ENCODE measurements around the gene CEBPG. TPM values are rescaled to one million over a fixed set of nuclear protein-coding genes. Genes with fewer than 3 reads are reported as not detected.

CEBPG gene
- total and polyA plus RNA-seq, 9 of the 15 experiments (the other 6 are each of a cell fraction or from before 2014, with no cell fraction given), result 9.5 to 34.9 (median 30.9) TPM

- ChIA-PET POLR2A (interaction anchor here (1.1 kb wide), 1 partner anchor 10 kb away, joined by 3 read pairs; no protein-coding TSS in a partner anchor), CTCF (ENCODE audit: low intra/inter-chr PET ratio) (no interaction called here)
- Histone ChIP-seq H3K79me2 (ENCODE audit: control insufficient read depth, insufficient read depth, low read length) (no peaks in the 10 kb centered on the region), H3K9ac (ENCODE audit: insufficient read depth in 1 of 2, low read depth in 2 of 2, low read length in 2 of 2) (no peak overlapping the region), H3K27me3 (ENCODE audit: control insufficient read depth in 2 of 2, insufficient read depth in 2 of 2, low read length in 2 of 2) (peaks cover 0 to 4% of the 10 kb centered on the region in 2 experiments; a peak in 3 of 5 replicates), H3K4me1 (replicated peaks in 1 of 2; ENCODE audit: control insufficient read depth in 2 of 2, insufficient read depth in 2 of 2, low read length in 2 of 2) (no peaks in the 10 kb centered on the region), H3K36me3 (ENCODE audit: control insufficient read depth, insufficient read depth, low read length) (no peaks in the 10 kb centered on the region), H3K27ac (ENCODE audit: extremely low read depth, low read depth, low read length) (no peak overlapping the region), H4K20me1 (replicated peaks; ENCODE audit: control insufficient read depth, insufficient read depth, low read length) (no peaks in the 10 kb centered on the region), H3K9me3 (replicated peaks; ENCODE audit: control insufficient read depth, insufficient read depth, low read depth, low read length) (no peaks in the 10 kb centered on the region), H3K4me2 (ENCODE audit: insufficient read depth, low read length) (no peak overlapping the region), H3K9me1 (ENCODE audit: control insufficient read depth, insufficient read depth, low read length) (no peaks in the 10 kb centered on the region), H2AFZ (ENCODE audit: low read depth, low read length) (no peak overlapping the region), H3K4me3 (no peak overlapping the region)
- in situ Hi-C loops (cut with MboI) (no loop called here), intact Hi-C loops (cut with micrococcal nuclease) (no loop called here)
- ATAC-seq (no peak), DNase-seq (ENCODE audit: extremely low read depth in 1 of 4, low spot score in 3 of 4) (no peak), FAIRE-seq (no peak)
- no peak for TF ChIP-seq BRCA1 (IDR thresholded peaks at IDR 0.05)
- TF ChIP-seq BRCA1 (CRISPR knock-in tag; IDR thresholded peaks at IDR 0.05), result no peak
- no peak for TF ChIP-seq ZNF398 (CRISPR knock-in tag; IDR thresholded peaks at IDR 0.05)
- TF ChIP-seq MTA1 (IDR thresholded peaks at IDR 0.05; ENCODE audit: borderline replicate concordance), result no peak
- TF ChIP-seq ZNF592 (IDR thresholded peaks at IDR 0.05), result no peak
- TF ChIP-seq FUS (optimal IDR thresholded peaks at IDR 0.05; ENCODE audit: low read depth, low read length), result no peak
- TF ChIP-seq ZBTB33 (CRISPR knock-in tag; IDR thresholded peaks at IDR 0.05), result no peak
- no peak for TF ChIP-seq HMGXB4 (CRISPR knock-in tag; IDR thresholded peaks at IDR 0.05)
- TF ChIP-seq ESRRA (IDR thresholded peaks at IDR 0.05; ENCODE audit: borderline replicate concordance, low read depth), result no peak
- TF ChIP-seq RAD51 (IDR thresholded peaks at IDR 0.05; ENCODE audit: borderline replicate concordance, low read depth), result no peak
- no peak for TF ChIP-seq ZFPM2 (CRISPR knock-in tag; IDR thresholded peaks at IDR 0.05)
- 0% methylated on average over 5 of the region's 5 CpGs for WGBS (ENCODE audit: insufficient coverage, low coverage, missing lambda C conversion rate)
- BruUV-seq (replicated peaks), result no TSS peak
These were observed 38.1 kb upstream of the CEBPG start for GRCh38 chr19:33335446-33335845.

Measured in K562 (cell line).